Progenitor cell of endocrine pancreas (in vitro differentiated cells): ENCODE data around the gene CCDC106. TPM values are rescaled to one million over a fixed set of nuclear protein-coding genes. Genes with fewer than 3 reads are reported as not detected.
A peak's percentile ranks its signal among the peaks of the same experiment; 100 is the strongest.

Experiments used
- DNase-seq: peaks from one replicate; pipeline ENCODE4 v3.0.0; 2021; ENCODE audit warnings: low spot score; ENCODE audit not compliant: unreplicated experiment
- H3K27ac Mint-ChIP-seq: 2 replicates; pipeline ENCODE4 v1.8.0; 2021; ENCODE audit warnings: mild to moderate bottlenecking, moderate library complexity, mixed read lengths
- H3K27me3 Mint-ChIP-seq: 2 replicates; pipeline ENCODE4 v1.8.0; 2021; ENCODE audit warnings: mixed read lengths
- H3K36me3 Mint-ChIP-seq: 2 replicates; pipeline ENCODE4 v1.8.0; 2022; ENCODE audit warnings: mixed read lengths; ENCODE audit not compliant: insufficient read depth
- H3K4me1 Mint-ChIP-seq: 2 replicates; pipeline ENCODE4 v1.8.0; 2021; ENCODE audit warnings: low read depth, mixed read lengths
- H3K4me3 Mint-ChIP-seq: 2 replicates; pipeline ENCODE4 v1.8.0; 2021; ENCODE audit warnings: low read depth, mild to moderate bottlenecking, moderate library complexity, mixed read lengths
- H3K9me3 Mint-ChIP-seq: 2 replicates; pipeline ENCODE4 v1.8.0; 2021; ENCODE audit warnings: low read depth, mixed read lengths
- CTCF ChIP-seq: fragments of 200-600 bp; sonication (generic); IDR thresholded peaks from one replicate; pipeline ENCODE4 v1.5.0; 2021; ENCODE audit warnings: antibody characterized with exemption, mild to moderate bottlenecking; ENCODE audit not compliant: unreplicated experiment
- total RNA-seq: library from RNA; stranded (reverse); gene quantifications from 2 replicates; pipeline ENCODE4 v1.2.1, GENCODE V29; 2021

Gene CCDC106
- total RNA-seq, 1 donor from 2014 or later, result 23.9 TPM

GRCh38 chr19:55644842-55645511 lies 3.0 kb upstream of the CCDC106 start:
- H3K36me3 Mint-ChIP-seq, result peaks cover 3% of the 10 kb centered on the region

DNA sequence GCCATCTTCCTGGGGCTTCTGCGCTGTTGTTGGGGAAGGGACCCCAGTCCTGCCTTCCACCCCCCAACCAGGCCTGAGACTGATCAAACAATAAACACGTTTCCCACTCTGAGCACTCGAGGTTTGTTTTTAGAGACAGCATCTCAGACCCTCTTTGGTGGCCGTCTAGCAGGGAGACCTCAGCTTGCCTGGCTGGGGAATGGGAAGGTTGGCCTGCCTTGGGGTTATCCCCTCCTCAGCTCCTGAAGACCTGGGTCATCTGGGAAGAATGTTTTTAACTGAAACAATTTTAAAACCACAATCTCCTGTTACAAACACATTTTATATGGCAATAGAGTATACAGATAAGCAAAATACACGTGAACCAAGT lies 2.5 kb upstream of the CCDC106 start:
- H3K4me1 Mint-ChIP-seq, result peaks cover 30% of the 10 kb centered on the region
- peaks cover 4% of the 10 kb centered on the region for H3K36me3 Mint-ChIP-seq
- H3K27ac Mint-ChIP-seq, result no peak overlapping the region
- H3K27me3 Mint-ChIP-seq, result no peaks in the 10 kb centered on the region
- H3K9me3 Mint-ChIP-seq, result no peaks in the 10 kb centered on the region
- DNase-seq, result no peak
- H3K4me3 Mint-ChIP-seq, result peak overlapping the region; percentile 53
- TF ChIP-seq CTCF, result no peak

More at GRCh38 chr19:55644842-55645511, 3.0 kb upstream of the CCDC106 start:
- TF ChIP-seq CTCF, result no peak
- peak overlapping the region; percentile 85 for H3K4me3 Mint-ChIP-seq
- no peak overlapping the region for H3K27ac Mint-ChIP-seq
- H3K9me3 Mint-ChIP-seq, result no peaks in the 10 kb centered on the region
- peaks cover 33% of the 10 kb centered on the region for H3K4me1 Mint-ChIP-seq
- no peak for DNase-seq
- H3K27me3 Mint-ChIP-seq, result no peaks in the 10 kb centered on the region

DNA sequence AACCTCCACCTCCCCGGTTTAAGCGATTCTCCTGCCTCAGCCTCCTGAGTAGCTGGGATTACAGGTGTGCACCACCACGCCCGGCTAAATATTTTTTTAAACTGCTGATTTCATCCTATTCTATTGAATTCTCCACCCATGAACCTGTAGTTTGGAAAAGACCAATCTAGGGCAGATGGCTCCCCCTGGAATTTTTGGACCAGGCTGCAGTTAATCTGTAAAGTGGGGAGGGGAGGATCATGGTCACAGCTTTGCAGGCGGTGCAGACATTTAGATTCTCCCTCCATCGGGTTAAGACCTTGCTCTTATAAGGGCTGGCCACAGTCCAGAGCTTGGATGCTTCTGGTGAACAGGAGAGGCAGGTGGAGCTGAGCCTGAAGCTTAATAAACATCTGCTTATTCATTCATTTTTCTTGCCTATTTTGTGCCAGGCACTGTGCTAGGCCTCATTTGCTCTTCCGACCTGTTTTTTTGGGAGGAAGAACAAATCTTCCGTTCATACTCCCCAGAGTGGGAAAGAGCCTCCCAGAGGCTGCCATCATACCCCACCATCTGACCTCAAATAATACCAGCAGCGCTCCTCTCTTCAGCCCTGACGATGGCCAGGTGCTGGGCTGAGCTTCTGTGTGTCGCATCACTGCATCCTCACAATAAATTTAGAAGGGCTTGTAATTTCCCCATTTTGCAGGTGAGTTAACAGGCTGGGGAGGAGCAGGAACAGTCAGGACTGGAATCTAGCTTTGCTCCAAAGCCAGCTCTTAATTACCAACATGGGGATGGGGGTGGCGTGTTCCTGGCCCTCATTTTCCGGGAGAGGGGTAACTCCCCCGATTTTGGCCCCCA lies 902 bp upstream of the CCDC106 start:
- Mint-ChIP-seq H3K27ac (peak overlapping the region; percentile 79), H3K36me3 (peaks cover 7% of the 10 kb centered on the region), H3K27me3 (no peaks in the 10 kb centered on the region), H3K4me3 (peak overlapping the region; percentile 78), H3K4me1 (peaks cover 22% of the 10 kb centered on the region), H3K9me3 (no peaks in the 10 kb centered on the region)
- TF ChIP-seq CTCF, result no peak
- DNase-seq, result no peak

DNA sequence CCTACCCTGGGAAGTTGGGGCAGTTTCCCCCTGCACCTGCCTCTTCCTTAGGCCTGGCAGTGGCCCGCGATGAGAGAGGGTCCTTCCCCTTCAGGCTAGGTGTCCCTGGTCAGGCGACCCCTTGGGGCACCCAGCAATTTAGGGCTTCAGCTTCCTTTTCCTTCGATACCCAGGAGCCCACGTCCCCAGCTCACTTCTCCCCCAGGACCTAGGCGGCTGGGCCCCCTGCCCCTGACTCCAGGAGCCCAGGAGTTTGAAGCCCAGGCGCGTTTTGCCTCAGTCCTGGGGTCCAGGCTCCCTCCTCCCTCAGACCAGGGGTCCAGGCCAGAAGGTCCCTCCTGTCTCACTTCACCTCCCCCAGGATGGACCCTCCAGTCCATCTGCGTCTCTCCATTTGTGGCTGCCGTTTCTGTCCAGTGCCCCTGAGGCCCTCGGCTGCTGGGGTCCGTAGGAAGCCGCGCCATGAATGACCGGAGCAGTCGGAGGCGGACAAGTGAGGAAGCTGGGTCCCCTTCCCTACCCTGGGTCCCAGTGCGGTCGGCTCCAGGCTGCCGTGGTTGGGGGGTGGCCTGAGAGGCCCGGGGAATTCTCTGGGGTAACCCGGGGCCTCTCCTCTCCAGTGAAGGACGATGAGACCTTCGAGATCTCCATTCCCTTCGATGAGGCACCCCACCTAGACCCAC lies 714 bp downstream of the CCDC106 start:
- Mint-ChIP-seq H3K36me3 (peaks cover 8% of the 10 kb centered on the region), H3K4me3 (peak overlapping the region; percentile 80), H3K27me3 (no peaks in the 10 kb centered on the region), H3K9me3 (no peaks in the 10 kb centered on the region), H3K27ac (peak overlapping the region; percentile 64), H3K4me1 (peaks cover 14% of the 10 kb centered on the region)
- no peak for TF ChIP-seq CTCF
- no peak for DNase-seq

- peaks cover 8% of the 10 kb centered on the region for H3K36me3 Mint-ChIP-seq
- H3K4me3 Mint-ChIP-seq, result peak overlapping the region; percentile 80
- H3K27me3 Mint-ChIP-seq, result no peaks in the 10 kb centered on the region
- no peak for TF ChIP-seq CTCF
- DNase-seq, result no peak
- no peak overlapping the region for H3K27ac Mint-ChIP-seq
- peaks cover 9% of the 10 kb centered on the region for H3K4me1 Mint-ChIP-seq
- no peaks in the 10 kb centered on the region for H3K9me3 Mint-ChIP-seq
These were observed 1.5 kb downstream of the CCDC106 start for GRCh38 chr19:55649268-55650125.
